Spleen (tissue), 11 donors: ENCODE data around the gene HAX1. TPM values are rescaled to one million over a fixed set of nuclear protein-coding genes. Genes with fewer than 3 reads are reported as not detected.
"Not testable (repeated sequence)": the region's sequence is repeated elsewhere in the genome, so short reads cannot be mapped to it uniquely, and the experiment has no call there.

ENCODE experiments used
- DNase-seq: peaks from one replicate; pipeline ENCODE4 v3.0.0-alpha.2; 2020
- H3K27ac ChIP-seq, 8 donors: fragments of 200-600 bp; sonication (generic) in 7 of 8; 1 replicate in 4 of 8; 2 replicates in 4 of 8; pipeline versions ENCODE4 v1.5.0 to v1.8.0; 2016 to 2021; ENCODE audit warnings: inconsistent platforms in 4 of 8, mild to moderate bottlenecking in 4 of 8, moderate library complexity in 1 of 8
- H3K27me3 ChIP-seq, 7 donors: fragments of 200-600 bp; sonication (generic) in 6 of 7; replicated peaks in 1 of 7; 1 replicate in 4 of 7; 2 replicates in 3 of 7; pipeline versions ENCODE4 v1.5.0 to v1.8.0; 2016 to 2021; ENCODE audit warnings: inconsistent platforms in 3 of 7, mild to moderate bottlenecking in 1 of 7
- H3K36me3 ChIP-seq, 6 donors: fragments of 200-600 bp; sonication (generic) in 5 of 6; 1 replicate in 4 of 6; 2 replicates in 2 of 6; pipeline versions ENCODE4 v1.5.0 to v1.8.0; 2016 to 2021; ENCODE audit warnings: inconsistent platforms in 2 of 6
- H3K4me1 ChIP-seq, 6 donors: fragments of 200-600 bp; sonication (generic) in 5 of 6; 1 replicate in 3 of 6; 2 replicates in 3 of 6; pipeline versions ENCODE4 v1.5.0 to v1.8.0; 2016 to 2021; ENCODE audit warnings: inconsistent platforms in 3 of 6
- H3K4me3 ChIP-seq, 8 donors: fragments of 200-600 bp; sonication (generic) in 7 of 8; 1 replicate in 4 of 8; 2 replicates in 4 of 8; pipeline versions ENCODE4 v1.5.0 to v1.8.0; 2016 to 2021; ENCODE audit warnings: inconsistent platforms in 4 of 8, mild to moderate bottlenecking in 4 of 8, moderate library complexity in 2 of 8
- H3K9me3 ChIP-seq, 8 donors: fragments of 200-600 bp; sonication (generic) in 7 of 8; 1 replicate in 4 of 8; 2 replicates in 4 of 8; pipeline versions ENCODE4 v1.5.0 to v1.8.0; 2016 to 2021; ENCODE audit warnings: inconsistent platforms in 4 of 8
- CTCF ChIP-seq, 11 experiments: fragments of 200-600 bp in 7 of 11; fragments of 450-650 bp in 4 of 11; sonication (generic) in 4 of 11; IDR thresholded peaks in 8 of 11; conservative IDR thresholded peaks in 3 of 11; 1 replicate in 7 of 11; 2 replicates in 4 of 11; pipeline versions ENCODE4 v1.4.0 to v1.8.0; 2016 to 2021; ENCODE audit warnings: antibody characterized with exemption in 11 of 11, inconsistent platforms in 4 of 11, mild to moderate bottlenecking in 1 of 11
- POLR2A ChIP-seq, 3 donors: fragments of 450-650 bp; IDR thresholded peaks; one replicate each; pipeline ENCODE4 v1.5.1; 2017; ENCODE audit warnings: antibody characterized with exemption in 3 of 3, mild to moderate bottlenecking in 1 of 3
- POLR2AphosphoS5 ChIP-seq, 3 donors: sonication (generic); formaldehyde crosslinking; IDR thresholded peaks; one replicate each; pipeline ENCODE4 v1.5.1; 2017; ENCODE audit warnings: antibody characterized with exemption in 3 of 3
- WGBS, 5 donors: extraction: QIAGEN DNeasy Blood & Tissue Kit in 3 of 5; methylation state at CpG; one replicate each; pipeline versions ENCODE4 v1.1.5 to v1.1.7; 2013 to 2018; 5-methylcytosine and 5-hydroxymethylcytosine counted together
- intact Hi-C: fragments of 100-400 bp; cut with DNase I; formaldehyde crosslinking; loops from one replicate; pipeline ENCODE4 v1.15.0; 2023; ENCODE audit warnings: low total_unique reads
- polyA plus RNA-seq, 3 donors: library from polyadenylated mRNA; stranded (reverse); fragments of 200-250 nt; gene quantifications; one replicate each; pipeline ENCODE4 v1.2.1, GENCODE V29; 2013
- total RNA-seq, 7 donors: library from RNA; depleted of rRNA in 3 of 7; stranded (reverse); fragments of >200 nt in 3 of 7; fragmentation: NEBNext Ultra II Directional in 4 of 7; extraction: Animal tissue kit (Norgen Biotek cat#: 25700) in 4 of 7; gene quantifications; one replicate each; pipeline versions ENCODE4 v1.1.0 to v1.2.1, GENCODE V29; 2016 to 2021
- donor health status: healthy with polysubstance abuse.
- donor health status: DM: no; HTN: no; CAD: no; lungs with moderate emphysema.
- donor health status: DM: no; HTN: no; CAD: no.
- donor health status: Bipolar disorder and iron deficiency.
- donor health status: healthy.
- donor health status: DM: no; HTN: no; CAD: no.
- donor health status: DM: yes; HTN: yes; CAD: no.

The HAX1 gene
- total and polyA plus RNA-seq, 10 donors: 59.5 to 109 (median 69.6) TPM

GRCh38 chr1:154320882-154321608 lies 48.6 kb downstream of the HAX1 start, which contains the start of gene AQP10:
AQP10 (plus strand) TSS chr1:154321093; CDS start chr1:154321156, 63 bp downstream.
- Histone ChIP-seq H3K9me3 (peaks cover 0 to 21% (median 13%) of the 10 kb centered on the region in 8 donors), H3K27ac (peak within 1 kb of the TSS in 2 of 8 donors; percentile 22 to 23), H3K4me3 (no peak within 1 kb of the TSS), H3K36me3 (no peaks in the 10 kb centered on the region), H3K4me1 (peaks cover 3 to 22% (median 15%) of the 10 kb centered on the region in 6 donors), H3K27me3 (peaks cover 0 to 30% (median 0%) of the 10 kb centered on the region in 7 donors)
- WGBS, 5 donors: 26 to 39% (median 27%) methylated on average over 9 of the region's 9 CpGs
- intact Hi-C loops: no loop called here
- DNase-seq: no peak
- TF ChIP-seq POLR2A (IDR thresholded peaks at IDR 0.05) (no peak), POLR2AphosphoS5 (IDR thresholded peaks at IDR 0.05) (no peak), CTCF (IDR thresholded peaks at IDR 0.05 in 8 of 11, conservative IDR thresholded peaks at IDR 0.05 in 3 of 11) (no peak)

DNA sequence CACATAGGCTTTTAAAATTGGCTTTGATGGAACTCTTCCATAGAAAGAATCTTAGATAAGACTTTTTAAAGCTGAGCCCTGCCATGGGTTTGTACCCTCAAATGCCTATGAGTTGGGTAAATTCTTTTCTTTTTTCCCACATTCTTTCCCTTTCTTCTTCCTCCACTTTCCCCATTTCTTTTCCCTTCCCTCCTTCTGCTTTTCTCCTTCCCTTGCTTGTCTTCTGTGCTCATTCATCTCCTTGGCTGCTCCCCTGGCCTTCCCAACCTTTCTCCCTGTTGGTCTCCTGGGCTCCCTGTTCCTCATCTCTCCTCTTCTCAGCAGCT lies 49.1 kb downstream of the HAX1 start:
- peaks cover 0 to 16% (median 7%) of the 10 kb centered on the region in 8 donors for H3K9me3 ChIP-seq
- DNase-seq, H3K36me3 ChIP-seq, H3K27ac ChIP-seq, H3K4me3 ChIP-seq, intact Hi-C loops: not testable (repeated sequence)
- H3K27me3 ChIP-seq: peaks cover 0 to 36% (median 0%) of the 10 kb centered on the region in 7 donors
- peaks cover 6 to 27% (median 20%) of the 10 kb centered on the region in 6 donors for H3K4me1 ChIP-seq

GRCh38 chr1:154323493-154323892 lies 51.1 kb downstream of the HAX1 start:
- peaks cover 0 to 46% (median 0%) of the 10 kb centered on the region in 7 donors for H3K27me3 ChIP-seq
- H3K36me3 ChIP-seq: no peaks in the 10 kb centered on the region
- intact Hi-C loops: no loop called here
- WGBS, 5 donors: 87 to 92% (median 90%) methylated on average over 7 of the region's 7 CpGs
- no peak for DNase-seq
- no peaks in the 10 kb centered on the region for H3K9me3 ChIP-seq
- H3K27ac ChIP-seq: no peak overlapping the region
- no peak overlapping the region for H3K4me3 ChIP-seq
- TF ChIP-seq POLR2A (IDR thresholded peaks at IDR 0.05) (no peak), CTCF (IDR thresholded peaks at IDR 0.05 in 8 of 11, conservative IDR thresholded peaks at IDR 0.05 in 3 of 11) (no peak), POLR2AphosphoS5 (IDR thresholded peaks at IDR 0.05) (no peak)
- H3K4me1 ChIP-seq: peaks cover 23 to 46% (median 39%) of the 10 kb centered on the region in 6 donors

DNA sequence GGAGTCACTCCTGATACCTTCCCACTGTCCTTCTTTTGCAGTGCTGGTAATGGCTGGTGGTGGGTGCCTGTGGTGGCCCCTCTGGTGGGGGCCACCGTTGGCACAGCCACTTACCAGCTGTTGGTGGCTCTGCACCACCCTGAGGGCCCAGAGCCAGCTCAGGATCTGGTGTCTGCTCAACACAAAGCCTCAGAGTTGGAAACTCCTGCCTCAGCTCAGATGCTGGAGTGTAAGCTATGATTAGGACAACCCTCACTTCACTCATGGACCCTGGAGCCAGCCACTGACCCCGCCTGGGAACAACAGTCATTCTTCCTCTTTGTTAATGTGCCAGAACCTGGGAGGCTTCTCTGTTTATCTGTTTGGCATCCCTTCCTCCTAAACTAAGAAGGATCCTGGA lies 51.8 kb downstream of the HAX1 start:
- Histone ChIP-seq H3K9me3 (no peaks in the 10 kb centered on the region), H3K27ac (peak overlapping the region in 4 of 8 donors; percentile 88 to 93 (median 90)), H3K36me3 (no peaks in the 10 kb centered on the region), H3K27me3 (peaks cover 0 to 52% (median 0%) of the 10 kb centered on the region in 7 donors), H3K4me3 (peak overlapping the region in 6 of 8 donors; percentile 62 to 88 (median 78)), H3K4me1 (peaks cover 28 to 54% (median 45%) of the 10 kb centered on the region in 6 donors)
- WGBS, 5 donors: 71 to 93% (median 81%) methylated on average over 1 to 2 of the region's 2 CpGs
- no peak for DNase-seq
- no peak for TF ChIP-seq POLR2A (IDR thresholded peaks at IDR 0.05)
- TF ChIP-seq CTCF (IDR thresholded peaks at IDR 0.05 in 8 of 11, conservative IDR thresholded peaks at IDR 0.05 in 3 of 11): no peak
- no peak for TF ChIP-seq POLR2AphosphoS5 (IDR thresholded peaks at IDR 0.05)
- intact Hi-C loops: no loop called here
